Keratinocyte (primary cell): ENCODE results near the gene CMC1. TPM values are rescaled to one million over a fixed set of nuclear protein-coding genes. Genes with fewer than 3 reads are reported as not detected.

ENCODE experiments used
- DNase-seq: peaks from one replicate; pipeline ENCODE4 v3.0.0-alpha.2; 2011; ENCODE audit warnings: low read depth, missing footprints, low spot score
- FAIRE-seq: peaks from 2 replicates; lab custom pipeline; 2011; peaks lifted over from hg19 to GRCh38; lab: Jason Lieb, UNC
- H2AFZ ChIP-seq: 2 replicates; pipeline ENCODE4 v1.6.0; 2012; ENCODE audit warnings: low read length, control low read depth, inconsistent platforms; ENCODE audit not compliant: control insufficient read depth
- H3K27ac ChIP-seq: 2 replicates; pipeline ENCODE4 v1.5.1; 2011; ENCODE audit warnings: low read length; ENCODE audit not compliant: control insufficient read depth, insufficient read depth
- H3K27me3 ChIP-seq: 3 replicates; pipeline ENCODE4 v1.6.0; 2011; ENCODE audit warnings: low read length; ENCODE audit not compliant: control insufficient read depth, insufficient read depth; ENCODE audit errors: extremely low read depth
- H3K36me3 ChIP-seq, 2 experiments: 2 replicates in 1 of 2; 3 replicates in 1 of 2; pipeline ENCODE4 v1.5.1; 2011; ENCODE audit warnings: low read length in 2 of 2, mild to moderate bottlenecking in 1 of 2; ENCODE audit not compliant: control insufficient read depth in 2 of 2, insufficient read depth in 2 of 2; ENCODE audit errors: extremely low read depth in 1 of 2
- H3K4me1 ChIP-seq: 3 replicates; pipeline ENCODE4 v1.5.1; 2011; ENCODE audit warnings: low read length; ENCODE audit not compliant: control insufficient read depth, insufficient read depth; ENCODE audit errors: extremely low read depth
- H3K4me2 ChIP-seq: 3 replicates; pipeline ENCODE4 v1.6.0; 2011; ENCODE audit warnings: low read depth, low read length; ENCODE audit not compliant: control insufficient read depth, insufficient read depth; ENCODE audit errors: extremely low read depth
- H3K4me3 ChIP-seq, 3 experiments: fragments of 200-600 bp in 1 of 3; sonication (generic) in 1 of 3; 2 replicates in 2 of 3; 3 replicates in 1 of 3; pipeline ENCODE4 v1.5.1; 2011 to 2016; ENCODE audit warnings: low read length in 3 of 3, mild to moderate bottlenecking in 3 of 3, control low read depth in 2 of 3, inconsistent platforms in 1 of 3, low read depth in 1 of 3, mixed read lengths in 1 of 3, mixed run types in 1 of 3, moderate library complexity in 1 of 3; ENCODE audit not compliant: control insufficient read depth in 2 of 3, insufficient read depth in 2 of 3; ENCODE audit errors: extremely low read depth in 1 of 3
- H3K79me2 ChIP-seq: 2 replicates; pipeline ENCODE4 v1.6.0; 2012; ENCODE audit warnings: low read length; ENCODE audit not compliant: control insufficient read depth, insufficient read depth
- H3K9ac ChIP-seq: 3 replicates; pipeline ENCODE4 v1.6.0; 2011; ENCODE audit warnings: low read length; ENCODE audit not compliant: control insufficient read depth, insufficient read depth; ENCODE audit errors: extremely low read depth
- H3K9me1 ChIP-seq: 3 replicates; pipeline ENCODE4 v1.6.0; 2011; ENCODE audit warnings: low read length; ENCODE audit not compliant: control insufficient read depth, insufficient read depth; ENCODE audit errors: extremely low read depth
- H3K9me3 ChIP-seq: 2 replicates; pipeline ENCODE4 v1.5.1; 2012; ENCODE audit warnings: low read depth, low read length; ENCODE audit not compliant: control insufficient read depth
- H4K20me1 ChIP-seq: 3 replicates; pipeline ENCODE4 v1.6.0; 2011; ENCODE audit warnings: low read length; ENCODE audit not compliant: control insufficient read depth, insufficient read depth; ENCODE audit errors: extremely low read depth
- CTCF ChIP-seq, 3 experiments: IDR thresholded peaks in 1 of 3; conservative IDR thresholded peaks in 1 of 3; optimal IDR thresholded peaks in 1 of 3; 2 replicates in 2 of 3; 3 replicates in 1 of 3; pipeline versions ENCODE3 to v1.5.1; 2011; ENCODE audit warnings: low read length in 3 of 3, mild to moderate bottlenecking in 3 of 3, moderate library complexity in 2 of 3, control low read depth in 1 of 3, inconsistent platforms in 1 of 3; ENCODE audit not compliant: insufficient read depth in 2 of 3; ENCODE audit errors: extremely low read depth in 1 of 3
- EZH2 ChIP-seq: IDR thresholded peaks from one replicate; pipeline ENCODE4 v1.6.1; 2012; ENCODE audit warnings: inconsistent platforms, mild to moderate bottlenecking, low read length, moderate library complexity
- dilution Hi-C: fragments of 300-500 bp; cut with MboI; formaldehyde crosslinking; loops from one replicate; pipeline ENCODE4 v1.7.0; 2020; ENCODE audit warnings: low sequenced_read_pairs; ENCODE audit not compliant: extremely low pct_ligation_motif_present
- polyA plus RNA-seq, 5 experiments: library from polyadenylated mRNA; depleted of rRNA in 3 of 5; stranded (reverse) in 3 of 5; stranded (forward) in 1 of 5; unstranded in 1 of 5; fragments of >200 nt; gene quantifications; 1 replicate in 1 of 5; 2 replicates in 3 of 5; 3 replicates in 1 of 5; pipeline versions ENCODE4 v1.2.1 to v1.2.3, GENCODE V29; 2011 to 2012; ENCODE audit warnings: missing spikeins in 2 of 5, low read depth in 1 of 5, low replicate concordance in 1 of 5

The CMC1 gene
- polyA plus RNA-seq, 1 donor (not counting 4 experiments of a cell fraction or from before 2014, with no cell fraction given) = 23.9 TPM

DNA sequence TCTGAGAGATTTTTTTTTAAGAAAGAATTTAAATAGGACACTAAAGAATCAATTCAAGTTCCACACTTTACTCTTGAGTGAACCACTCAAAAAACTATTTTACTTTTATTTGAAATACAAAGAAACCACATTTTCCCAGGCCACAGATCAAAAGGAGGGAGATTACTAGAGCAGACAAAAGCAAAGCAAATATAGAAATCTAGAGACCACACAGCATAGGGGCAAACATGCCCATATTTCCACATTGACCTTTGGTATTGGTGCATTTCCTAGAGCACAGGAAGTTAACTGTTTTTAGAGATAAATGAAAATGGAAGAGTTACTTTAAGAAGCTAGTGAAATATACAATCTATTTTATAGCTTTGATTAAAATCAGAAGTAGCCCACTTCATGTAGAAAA is 79.6 kb downstream of the CMC1 start:
- H2AFZ ChIP-seq = no peak overlapping the region
- FAIRE-seq (no peak), DNase-seq (no peak)
- no peaks in the 10 kb centered on the region for H3K4me1 ChIP-seq
- peaks cover 2 to 11% of the 10 kb centered on the region in 2 experiments for H3K36me3 ChIP-seq
- H3K4me2 ChIP-seq = no peak overlapping the region
- H3K27me3 ChIP-seq = no peaks in the 10 kb centered on the region
- H3K4me3 ChIP-seq = no peak overlapping the region
- H3K9me3 ChIP-seq = no peaks in the 10 kb centered on the region
- H4K20me1 ChIP-seq = no peaks in the 10 kb centered on the region
- no peak overlapping the region for H3K27ac ChIP-seq
- no peak for TF ChIP-seq EZH2
- TF ChIP-seq CTCF (optimal IDR thresholded peaks at IDR 0.05 in 1 of 3, IDR thresholded peaks at IDR 0.05 in 1 of 3, conservative IDR thresholded peaks at IDR 0.05 in 1 of 3; ENCODE audit: extremely low read depth in 1 of 3, insufficient read depth in 2 of 3, low read length in 3 of 3) = no peak
- dilution Hi-C loops = no loop called here
- no peak overlapping the region for H3K9ac ChIP-seq
- no peaks in the 10 kb centered on the region for H3K9me1 ChIP-seq
- no peaks in the 10 kb centered on the region for H3K79me2 ChIP-seq

- no peaks in the 10 kb centered on the region for H3K27me3 ChIP-seq
- no peak overlapping the region for H3K27ac ChIP-seq
- H3K9ac ChIP-seq = no peak overlapping the region
- no peaks in the 10 kb centered on the region for H4K20me1 ChIP-seq
- no peak overlapping the region for H2AFZ ChIP-seq
- dilution Hi-C loops = no loop called here
- no peak for TF ChIP-seq EZH2
- no peak for TF ChIP-seq CTCF (optimal IDR thresholded peaks at IDR 0.05 in 1 of 3, IDR thresholded peaks at IDR 0.05 in 1 of 3, conservative IDR thresholded peaks at IDR 0.05 in 1 of 3; ENCODE audit: extremely low read depth in 1 of 3, insufficient read depth in 2 of 3, low read length in 3 of 3)
- no peaks in the 10 kb centered on the region for H3K79me2 ChIP-seq
- FAIRE-seq (no peak), DNase-seq (no peak)
- peaks cover 9% of the 10 kb centered on the region for H3K4me1 ChIP-seq
- no peaks in the 10 kb centered on the region for H3K9me1 ChIP-seq
- H3K9me3 ChIP-seq = no peaks in the 10 kb centered on the region
- H3K36me3 ChIP-seq = peaks cover 2 to 11% of the 10 kb centered on the region in 2 experiments
- H3K4me2 ChIP-seq = no peak overlapping the region
- no peak overlapping the region for H3K4me3 ChIP-seq
Measured at GRCh38 chr3:28322464-28322863, 81.0 kb downstream of the CMC1 start.
